H9 (cell line): Measurements from ENCODE around the gene KCNAB2. TPM values are rescaled to one million over a fixed set of nuclear protein-coding genes. Genes with fewer than 3 reads are reported as not detected.

Experiments used
- DNase-seq: peaks from one replicate; pipeline ENCODE4 v3.0.0-alpha.2; 2017
- H2AFZ ChIP-seq: one replicate; pipeline ENCODE4 v1.6.1; 2013; ENCODE audit warnings: mild to moderate bottlenecking, low read length, control low read depth, moderate library complexity
- H2AK5ac ChIP-seq: 2 replicates; pipeline ENCODE4 v1.6.1; 2013; ENCODE audit warnings: low read length, control low read depth, mixed read lengths; ENCODE audit not compliant: insufficient read length
- H2BK120ac ChIP-seq: one replicate; pipeline ENCODE4 v1.6.1; 2013; ENCODE audit warnings: low read depth, mild to moderate bottlenecking, low read length, control low read depth, inconsistent platforms; ENCODE audit not compliant: poor library complexity, severe bottlenecking
- H2BK12ac ChIP-seq: 2 replicates; pipeline ENCODE4 v1.6.1; 2013; ENCODE audit warnings: low read length, control low read depth, mixed read lengths, low read depth; ENCODE audit not compliant: insufficient read length
- H2BK15ac ChIP-seq: 2 replicates; pipeline ENCODE4 v1.6.1; 2013; ENCODE audit warnings: low read depth, low read length, control low read depth
- H2BK20ac ChIP-seq: one replicate; pipeline ENCODE4 v1.6.1; 2013; ENCODE audit warnings: low read depth, mild to moderate bottlenecking, low read length, control low read depth, inconsistent platforms; ENCODE audit not compliant: poor library complexity, severe bottlenecking
- H2BK5ac ChIP-seq: 2 replicates; pipeline ENCODE4 v1.6.1; 2013; ENCODE audit warnings: low read length, control low read depth, mixed read lengths; ENCODE audit not compliant: insufficient read length
- H3K14ac ChIP-seq: 2 replicates; pipeline ENCODE4 v1.6.1; 2013; ENCODE audit warnings: low read length, control low read depth; ENCODE audit not compliant: insufficient read depth
- H3K18ac ChIP-seq: 2 replicates; pipeline ENCODE4 v1.6.1; 2013; ENCODE audit warnings: low read depth, mild to moderate bottlenecking, mixed read lengths, low read length, control low read depth; ENCODE audit not compliant: insufficient read length
- H3K23ac ChIP-seq: 2 replicates; pipeline ENCODE4 v1.6.1; 2013; ENCODE audit warnings: low read length, control low read depth, mixed read lengths, low read depth; ENCODE audit not compliant: insufficient read length
- H3K23me2 ChIP-seq: 2 replicates; pipeline ENCODE4 v1.6.1; 2013; ENCODE audit warnings: low read depth, mild to moderate bottlenecking, mixed read lengths, low read length, control low read depth; ENCODE audit not compliant: insufficient read length, poor library complexity, severe bottlenecking
- H3K27ac ChIP-seq: 2 replicates; pipeline ENCODE4 v1.5.1; 2013; ENCODE audit warnings: low read length, control low read depth, mixed read lengths, low read depth; ENCODE audit not compliant: insufficient read length
- H3K27me3 ChIP-seq: 2 replicates; pipeline ENCODE4 v1.6.1; 2013; ENCODE audit warnings: low read length, control low read depth, inconsistent platforms; ENCODE audit not compliant: insufficient read depth
- H3K4ac ChIP-seq: 2 replicates; pipeline ENCODE4 v1.6.1; 2013; ENCODE audit warnings: low read depth, mild to moderate bottlenecking, control low read depth, inconsistent platforms, low read length, moderate library complexity
- H3K4me1 ChIP-seq: 2 replicates; pipeline ENCODE4 v1.6.1; 2013; ENCODE audit warnings: low read length, control low read depth, inconsistent platforms; ENCODE audit not compliant: insufficient read depth
- H3K4me2 ChIP-seq: 2 replicates; pipeline ENCODE4 v1.6.1; 2013; ENCODE audit warnings: low read length, control low read depth, mixed read lengths; ENCODE audit not compliant: insufficient read length, insufficient read depth
- H3K56ac ChIP-seq: 2 replicates; pipeline ENCODE4 v1.6.1; 2013; ENCODE audit warnings: low read depth, mild to moderate bottlenecking, mixed read lengths, low read length, control low read depth; ENCODE audit not compliant: insufficient read length
- H3K79me1 ChIP-seq: 2 replicates; pipeline ENCODE4 v1.6.1; 2013; ENCODE audit warnings: low read depth, mild to moderate bottlenecking, moderate library complexity, low read length, control low read depth, inconsistent platforms; ENCODE audit not compliant: insufficient read depth, poor library complexity, severe bottlenecking
- H3K79me2 ChIP-seq: 2 replicates; pipeline ENCODE4 v1.6.1; 2013; ENCODE audit warnings: low read length, control low read depth, inconsistent platforms; ENCODE audit not compliant: insufficient read depth
- H3K9ac ChIP-seq: 2 replicates; pipeline ENCODE4 v1.6.1; 2013; ENCODE audit warnings: low read length, control low read depth, mixed read lengths; ENCODE audit not compliant: insufficient read length; ENCODE audit errors: extremely low read depth
- H3K9me3 ChIP-seq: one replicate; pipeline ENCODE4 v1.6.1; 2013; ENCODE audit warnings: low read depth, low read length, inconsistent platforms; ENCODE audit not compliant: control insufficient read depth
- H3T11ph ChIP-seq: one replicate; pipeline ENCODE4 v1.6.1; 2013; ENCODE audit warnings: mild to moderate bottlenecking, low read length, control low read depth, inconsistent platforms
- H4K20me1 ChIP-seq: one replicate; pipeline ENCODE4 v1.6.1; 2013; ENCODE audit not compliant: control insufficient read depth, insufficient read length, insufficient read depth
- H4K5ac ChIP-seq: 2 replicates; pipeline ENCODE4 v1.6.1; 2013; ENCODE audit warnings: low read depth, mild to moderate bottlenecking, mixed read lengths, low read length, control low read depth; ENCODE audit not compliant: insufficient read length
- H4K8ac ChIP-seq: replicated peaks from 2 replicates; pipeline ENCODE4 v1.6.1; 2013; ENCODE audit warnings: low read length, control low read depth, mixed read lengths, low read depth; ENCODE audit not compliant: insufficient read length
- H4K91ac ChIP-seq: 2 replicates; pipeline ENCODE4 v1.6.1; 2013; ENCODE audit warnings: low read depth, mild to moderate bottlenecking, moderate library complexity, mixed read lengths, low read length, control low read depth; ENCODE audit not compliant: insufficient read length
- H3K27ac Mint-ChIP-seq, 3 experiments: 2 replicates in 2 of 3; 3 replicates in 1 of 3; pipeline ENCODE4 v1.8.0; 2020 to 2021; ENCODE audit warnings: mixed read lengths in 3 of 3, mild to moderate bottlenecking in 1 of 3, moderate library complexity in 1 of 3
- H3K27me3 Mint-ChIP-seq: 2 replicates; pipeline ENCODE4 v1.8.0; 2021; ENCODE audit warnings: low read depth, mild to moderate bottlenecking, moderate library complexity, mixed read lengths
- H3K36me3 Mint-ChIP-seq, 3 experiments: 2 replicates in 2 of 3; 3 replicates in 1 of 3; pipeline ENCODE4 v1.8.0; 2020 to 2021; ENCODE audit warnings: low read depth in 3 of 3, mixed read lengths in 3 of 3; ENCODE audit not compliant: insufficient read depth in 1 of 3
- H3K4me1 Mint-ChIP-seq, 2 experiments: 2 replicates each; pipeline ENCODE4 v1.8.0; 2020; ENCODE audit warnings: mixed read lengths in 2 of 2
- H3K4me3 Mint-ChIP-seq, 2 experiments: 2 replicates in 1 of 2; 3 replicates in 1 of 2; pipeline ENCODE4 v1.8.0; 2020 to 2021; ENCODE audit warnings: mild to moderate bottlenecking in 2 of 2, mixed read lengths in 2 of 2, moderate library complexity in 1 of 2
- H3K9me3 Mint-ChIP-seq, 2 experiments: 2 replicates in 1 of 2; 3 replicates in 1 of 2; pipeline ENCODE4 v1.8.0; 2020; ENCODE audit warnings: mild to moderate bottlenecking in 2 of 2, mixed read lengths in 2 of 2, moderate library complexity in 1 of 2
- CTCF ChIP-seq: fragments of 200-600 bp; sonication (generic); conservative IDR thresholded peaks from 3 replicates; pipeline ENCODE4 v1.8.0; 2021; ENCODE audit warnings: antibody characterized with exemption, mild to moderate bottlenecking
- WGBS: extraction: QIAGEN DNeasy Blood & Tissue Kit; methylation state at CpG from one replicate; pipeline ENCODE4 v1.1.7; 2013; ENCODE audit warnings: missing lambda C conversion rate, low lambda C conversion rate, mixed read lengths; ENCODE audit not compliant: insufficient read length; ENCODE audit errors: extremely low coverage; 5-methylcytosine and 5-hydroxymethylcytosine counted together
- total RNA-seq: library from RNA; stranded (reverse); gene quantifications from 2 replicates; pipeline ENCODE4 v1.2.1, GENCODE V29; 2021

Gene KCNAB2
- total RNA-seq, 1 experiment from 2014 or later: 8.3 TPM

GRCh38 chr1:6082430-6082971 is 36.8 kb downstream of the KCNAB2 start:
- Histone ChIP-seq H3K18ac (no peak overlapping the region), H3K9ac (no peak overlapping the region), H4K20me1 (no peaks in the 10 kb centered on the region), H2AFZ (no peak overlapping the region), H2AK5ac (no peak overlapping the region), H2BK12ac (no peak overlapping the region), H3K4me2 (no peak overlapping the region), H3K79me1 (no peaks in the 10 kb centered on the region), H3K23me2 (no peaks in the 10 kb centered on the region), H3K27me3 (no peaks in the 10 kb centered on the region), H2BK5ac (no peak overlapping the region), H2BK120ac (no peak overlapping the region), H3K9me3 (no peaks in the 10 kb centered on the region), H3T11ph (no peak overlapping the region), H3K4ac (no peak overlapping the region), H3K79me2 (no peaks in the 10 kb centered on the region), H2BK15ac (no peak overlapping the region), H4K8ac (no peak overlapping the region), H2BK20ac (no peak overlapping the region), H3K56ac (no peak overlapping the region), H3K27ac (no peak overlapping the region), H3K23ac (no peak overlapping the region), H3K4me1 (no peaks in the 10 kb centered on the region), H3K14ac (no peak overlapping the region), H4K91ac (no peak overlapping the region), H4K5ac (no peak overlapping the region)
- no peaks in the 10 kb centered on the region for H3K9me3 Mint-ChIP-seq
- peaks cover 15 to 28% of the 10 kb centered on the region in 2 experiments for H3K4me1 Mint-ChIP-seq
- no CpG with 5 or more reads among the region's 10 CpGs for WGBS
- no peaks in the 10 kb centered on the region; the same call in none of the 2 replicates for H3K27me3 Mint-ChIP-seq
- no peak for DNase-seq
- peak; percentile 53 for TF ChIP-seq CTCF
- no peaks in the 10 kb centered on the region for H3K36me3 Mint-ChIP-seq
- H3K4me3 Mint-ChIP-seq: no peak overlapping the region
- no peak overlapping the region for H3K27ac Mint-ChIP-seq
